CD8-positive, alpha-beta memory T cell (primary cell): ENCODE data around the gene SPHK2. TPM values are rescaled to one million over a fixed set of nuclear protein-coding genes. Genes with fewer than 3 reads are reported as not detected.

ENCODE experiments used
- CTCF ChIA-PET: fragments of 350-600 bp; sonication (Branson Sonifier 250); formaldehyde crosslinking; loops from one replicate; lab custom pipeline; 2021; ENCODE audit warnings: antibody characterized with exemption; lab: Charles Lee
- POLR2A ChIA-PET: fragments of 350-600 bp; sonication (Branson Sonifier 250); formaldehyde crosslinking; loops from one replicate; lab custom pipeline; 2021; ENCODE audit warnings: antibody characterized with exemption; lab: Charles Lee
- DNase-seq, 5 donors: peaks; one replicate each; pipeline versions ENCODE4 v3.0.0 to v3.0.0-alpha.2; 2020 to 2022; ENCODE audit warnings: mixed read lengths in 1 of 5
- H3K27ac ChIP-seq: one replicate; pipeline ENCODE4 v1.7.0; 2013; ENCODE audit warnings: low read depth, mild to moderate bottlenecking, low read length, moderate library complexity
- H3K27me3 ChIP-seq: 2 replicates; pipeline ENCODE4 v1.7.0; 2013; ENCODE audit warnings: low read length, mild to moderate bottlenecking; ENCODE audit not compliant: insufficient read depth, poor library complexity, severe bottlenecking
- H3K36me3 ChIP-seq: 2 replicates; pipeline ENCODE4 v1.7.0; 2013; ENCODE audit warnings: mild to moderate bottlenecking, low read length, moderate library complexity; ENCODE audit not compliant: insufficient read depth
- H3K4me1 ChIP-seq: 2 replicates; pipeline ENCODE4 v1.7.0; 2013; ENCODE audit warnings: mild to moderate bottlenecking, low read length, moderate library complexity; ENCODE audit not compliant: insufficient read depth
- H3K4me3 ChIP-seq: 2 replicates; pipeline ENCODE4 v1.7.0; 2013; ENCODE audit warnings: mild to moderate bottlenecking, low read length
- H3K9me3 ChIP-seq: 2 replicates; pipeline ENCODE4 v1.7.0; 2013; ENCODE audit warnings: mild to moderate bottlenecking, low read length
- H3K27ac Mint-ChIP-seq, 8 donors: one replicate each; pipeline ENCODE4 v1.8.0; 2020 to 2021; ENCODE audit warnings: mixed read lengths in 8 of 8, mild to moderate bottlenecking in 6 of 8, inconsistent platforms in 3 of 8, moderate library complexity in 3 of 8
- H3K27me3 Mint-ChIP-seq, 2 donors: one replicate each; pipeline ENCODE4 v1.8.0; 2020 to 2021; ENCODE audit warnings: mixed read lengths in 2 of 2, mild to moderate bottlenecking in 1 of 2, moderate library complexity in 1 of 2
- H3K36me3 Mint-ChIP-seq, 3 donors: one replicate each; pipeline ENCODE4 v1.8.0; 2020 to 2021; ENCODE audit warnings: mixed read lengths in 3 of 3, inconsistent platforms in 1 of 3, mild to moderate bottlenecking in 1 of 3
- H3K4me1 Mint-ChIP-seq, 3 donors: one replicate each; pipeline ENCODE4 v1.8.0; 2020 to 2021; ENCODE audit warnings: mixed read lengths in 3 of 3, inconsistent platforms in 1 of 3, mild to moderate bottlenecking in 1 of 3
- H3K4me3 Mint-ChIP-seq, 7 donors: one replicate each; pipeline ENCODE4 v1.8.0; 2020 to 2021; ENCODE audit warnings: mixed read lengths in 7 of 7, mild to moderate bottlenecking in 6 of 7, moderate library complexity in 4 of 7, inconsistent platforms in 2 of 7
- H3K9me3 Mint-ChIP-seq, 5 donors: one replicate each; pipeline ENCODE4 v1.8.0; 2020 to 2022; ENCODE audit warnings: mixed read lengths in 5 of 5, mild to moderate bottlenecking in 3 of 5, moderate library complexity in 2 of 5, inconsistent platforms in 1 of 5
- polyA plus RNA-seq: library from polyadenylated mRNA; unstranded; fragments of 300-500 nt; fragmentation: Illumina TruSeq; gene quantifications from one replicate; pipeline ENCODE4 v1.2.3, GENCODE V29; 2021
- total RNA-seq, 2 experiments: library from RNA; stranded (reverse); gene quantifications; one replicate each; pipeline ENCODE4 v1.2.3, GENCODE V29; 2021

SPHK2 gene
- total and polyA plus RNA-seq, 3 experiments from 2014 or later: 10.2 to 38.5 (median 37.5) TPM

GRCh38 chr19:48669903-48670668 is 50.8 kb downstream of the SPHK2 start:
- H3K27ac Mint-ChIP-seq: peak overlapping the region in 5 of 8 donors; percentile 5 to 94 (median 54)
- H3K9me3 ChIP-seq: no peaks in the 10 kb centered on the region
- no peaks in the 10 kb centered on the region for H3K27me3 ChIP-seq
- H3K4me3 Mint-ChIP-seq: no peak overlapping the region
- H3K27ac ChIP-seq: no peak overlapping the region
- H3K27me3 Mint-ChIP-seq: no peaks in the 10 kb centered on the region
- no peak overlapping the region for H3K4me3 ChIP-seq
- H3K4me1 Mint-ChIP-seq: peaks cover under 1 to 2% (median 2%) of the 10 kb centered on the region in 3 donors
- POLR2A ChIA-PET: interaction anchor here (0.6 kb wide), 1 partner anchor 57 kb away, joined by 3 read pairs; no protein-coding TSS in a partner anchor
- no peaks in the 10 kb centered on the region for H3K36me3 ChIP-seq
- H3K36me3 Mint-ChIP-seq: peaks cover 0 to 1% (median 0%) of the 10 kb centered on the region in 3 donors
- H3K4me1 ChIP-seq: peaks cover 2% of the 10 kb centered on the region
- H3K9me3 Mint-ChIP-seq: peaks cover 0 to 2% (median 0%) of the 10 kb centered on the region in 5 donors
- DNase-seq: no peak
- CTCF ChIA-PET: no interaction called here

- Histone ChIP-seq H3K4me1 (peaks cover 9% of the 10 kb centered on the region), H3K9me3 (no peaks in the 10 kb centered on the region), H3K27ac (no peak overlapping the region), H3K36me3 (no peaks in the 10 kb centered on the region), H3K27me3 (no peaks in the 10 kb centered on the region), H3K4me3 (no peak overlapping the region)
- POLR2A ChIA-PET: interaction anchor here (0.6 kb wide), 2 partner anchors 56 to 302 kb away, joined by 3 to 4 read pairs; no protein-coding TSS in a partner anchor
- peaks cover 0 to 2% (median 0%) of the 10 kb centered on the region in 5 donors for H3K9me3 Mint-ChIP-seq
- peaks cover 0 to 1% (median 0%) of the 10 kb centered on the region in 3 donors for H3K36me3 Mint-ChIP-seq
- no peak overlapping the region for H3K4me3 Mint-ChIP-seq
- peak overlapping the region in 1 of 8 donors; percentile 29 for H3K27ac Mint-ChIP-seq
- H3K4me1 Mint-ChIP-seq: peaks cover 5 to 8% (median 7%) of the 10 kb centered on the region in 3 donors
- peaks cover 0 to 1% of the 10 kb centered on the region in 2 donors for H3K27me3 Mint-ChIP-seq
- CTCF ChIA-PET: no interaction called here
- DNase-seq: no peak
These were observed 51.6 kb downstream of the SPHK2 start for GRCh38 chr19:48670699-48671445.

GRCh38 chr19:48671446-48671995 is 52.2 kb downstream of the SPHK2 start:
- H3K4me1 Mint-ChIP-seq: peaks cover 5 to 8% (median 7%) of the 10 kb centered on the region in 3 donors
- Histone ChIP-seq H3K9me3 (no peaks in the 10 kb centered on the region), H3K4me3 (no peak overlapping the region), H3K36me3 (no peaks in the 10 kb centered on the region), H3K27ac (no peak overlapping the region), H3K4me1 (peaks cover 9% of the 10 kb centered on the region), H3K27me3 (no peaks in the 10 kb centered on the region)
- peaks cover 0 to 1% of the 10 kb centered on the region in 2 donors for H3K27me3 Mint-ChIP-seq
- no peak for DNase-seq
- peak overlapping the region in 1 of 8 donors; percentile 29 for H3K27ac Mint-ChIP-seq
- ChIA-PET CTCF (no interaction called here), POLR2A (interaction anchor here (0.6 kb wide), 1 partner anchor 302 kb away, joined by 4 read pairs; no protein-coding TSS in a partner anchor)
- peaks cover 0 to 2% (median 0%) of the 10 kb centered on the region in 5 donors for H3K9me3 Mint-ChIP-seq
- no peak overlapping the region for H3K4me3 Mint-ChIP-seq
- H3K36me3 Mint-ChIP-seq: peaks cover 0 to 1% (median 0%) of the 10 kb centered on the region in 3 donors

- peaks cover 9% of the 10 kb centered on the region for H3K4me1 ChIP-seq
- H3K4me1 Mint-ChIP-seq: peaks cover 5 to 8% (median 7%) of the 10 kb centered on the region in 3 donors
- H3K36me3 Mint-ChIP-seq: peaks cover 0 to 1% (median 0%) of the 10 kb centered on the region in 3 donors
- peaks cover 0 to 2% (median 0%) of the 10 kb centered on the region in 5 donors for H3K9me3 Mint-ChIP-seq
- H3K4me3 ChIP-seq: no peak within 1 kb of the TSS
- H3K27ac Mint-ChIP-seq: peak within 1 kb of the TSS in 2 of 8 donors; percentile 47
- no peak within 1 kb of the TSS for H3K4me3 Mint-ChIP-seq
- no peak for DNase-seq
- no peaks in the 10 kb centered on the region for H3K9me3 ChIP-seq
- CTCF ChIA-PET: no interaction called here
- no peaks in the 10 kb centered on the region for H3K36me3 ChIP-seq
- POLR2A ChIA-PET: no interaction called here
- peaks cover 0 to 1% of the 10 kb centered on the region in 2 donors for H3K27me3 Mint-ChIP-seq
- no peaks in the 10 kb centered on the region for H3K27me3 ChIP-seq
- H3K27ac ChIP-seq: no peak within 1 kb of the TSS
These were observed 53.7 kb downstream of the SPHK2 start, which contains the start of gene NTN5 for GRCh38 chr19:48672994-48673393. TSS of gene NTN5 (minus strand) at chr19:48673017. CDS start at chr19:48670986, 2,031 bp downstream.

- H3K9me3 Mint-ChIP-seq: peaks cover 0 to 2% (median 0%) of the 10 kb centered on the region in 5 donors
- peaks cover 0 to 1% (median 0%) of the 10 kb centered on the region in 3 donors for H3K36me3 Mint-ChIP-seq
- peaks cover 5 to 8% (median 7%) of the 10 kb centered on the region in 3 donors for H3K4me1 Mint-ChIP-seq
- CTCF ChIA-PET: interaction anchor here (1.1 to 4.7 kb wide), 3 partner anchors 11 to 40 kb away, joined by 3 to 34 read pairs (median 4); partner anchors contain the start of gene CA11
- H3K27me3 ChIP-seq: no peaks in the 10 kb centered on the region
- peaks cover 9% of the 10 kb centered on the region for H3K4me1 ChIP-seq
- no peak overlapping the region for H3K27ac Mint-ChIP-seq
- POLR2A ChIA-PET: interaction anchor here (1.0 kb wide), 1 partner anchor 28 kb away, joined by 4 read pairs; the partner anchor contains the start of gene CA11
- H3K4me3 Mint-ChIP-seq: no peak overlapping the region
- no peaks in the 10 kb centered on the region for H3K36me3 ChIP-seq
- no peak for DNase-seq
- H3K27ac ChIP-seq: no peak overlapping the region
- peaks cover 0 to 1% of the 10 kb centered on the region in 2 donors for H3K27me3 Mint-ChIP-seq
- H3K9me3 ChIP-seq: no peaks in the 10 kb centered on the region
- no peak overlapping the region for H3K4me3 ChIP-seq
These were observed 54.3 kb downstream of the SPHK2 start for GRCh38 chr19:48673436-48674100.

- H3K36me3 Mint-ChIP-seq: peaks cover 0 to 1% (median 0%) of the 10 kb centered on the region in 3 donors
- no peaks in the 10 kb centered on the region for H3K27me3 ChIP-seq
- peaks cover 5 to 8% (median 7%) of the 10 kb centered on the region in 3 donors for H3K4me1 Mint-ChIP-seq
- H3K4me3 ChIP-seq: no peak overlapping the region
- ChIA-PET POLR2A (interaction anchor here (1.0 kb wide), 1 partner anchor 28 kb away, joined by 4 read pairs; the partner anchor contains the start of gene CA11), CTCF (interaction anchor here (0.6 to 4.7 kb wide), 11 partner anchors 8 to 180 kb away, joined by 3 to 34 read pairs (median 4); partner anchors contain the start of gene CA11)
- no peaks in the 10 kb centered on the region for H3K9me3 ChIP-seq
- H3K36me3 ChIP-seq: no peaks in the 10 kb centered on the region
- peaks cover 0 to 1% of the 10 kb centered on the region in 2 donors for H3K27me3 Mint-ChIP-seq
- H3K4me3 Mint-ChIP-seq: no peak overlapping the region
- H3K27ac ChIP-seq: no peak overlapping the region
- H3K27ac Mint-ChIP-seq: no peak overlapping the region
- H3K9me3 Mint-ChIP-seq: peaks cover 0 to 2% (median 0%) of the 10 kb centered on the region in 5 donors
- DNase-seq: no peak
- peaks cover 9% of the 10 kb centered on the region for H3K4me1 ChIP-seq
These were observed 55.0 kb downstream of the SPHK2 start for GRCh38 chr19:48674216-48674809.
